HL-60/S4 treated with retinoic acid at 250 ng/mL for 4 days and 3 days (cell line): ENCODE results near the gene SLC29A3.
"Not testable (repeated sequence)": the region's sequence is repeated elsewhere in the genome, so short reads cannot be mapped to it uniquely, and the experiment has no call there.

Experiments
- in situ Hi-C: fragments of 300-500 bp; cut with MboI; formaldehyde crosslinking; loops from 2 replicates; pipeline ENCODE4 v1.7.0; 2022; ENCODE audit warnings: low sequenced_read_pairs

SLC29A3 gene

GRCh38 chr10:71319042-71319799, at the start of gene SLC29A3:
Gene SLC29A3, plus strand, starts transcription at chr10:71319259. Its CDS starts 51 bp downstream, at chr10:71319310.
- in situ Hi-C loops: loop anchor here (25.0 kb wide), 2 partner anchors 393 to 493 kb away; partner anchors contain the start of gene C10orf105

- in situ Hi-C loops: no loop called here
Measured at GRCh38 chr10:71269301-71270288, 49.5 kb upstream of the SLC29A3 start.

- in situ Hi-C loops: no loop called here
Measured at GRCh38 chr10:71270301-71271220, 48.5 kb upstream of the SLC29A3 start.

- in situ Hi-C loops: no loop called here
Measured at GRCh38 chr10:71271662-71272055, 47.4 kb upstream of the SLC29A3 start.

- in situ Hi-C loops: no loop called here
Measured at GRCh38 chr10:71272056-71272771, 46.8 kb upstream of the SLC29A3 start.

- in situ Hi-C loops: not testable (repeated sequence)
Measured at GRCh38 chr10:71272974-71273373, 46.1 kb upstream of the SLC29A3 start.

- in situ Hi-C loops: no loop called here
Measured at GRCh38 chr10:71273506-71273905, 45.6 kb upstream of the SLC29A3 start.

GRCh38 chr10:71274901-71275796, 43.9 kb upstream of the SLC29A3 start:
- in situ Hi-C loops: no loop called here

GRCh38 chr10:71276873-71277272, 42.2 kb upstream of the SLC29A3 start:
- in situ Hi-C loops: no loop called here

- in situ Hi-C loops: no loop called here
Measured at GRCh38 chr10:71277914-71278665, 41.0 kb upstream of the SLC29A3 start.

- in situ Hi-C loops: no loop called here
Measured at GRCh38 chr10:71278691-71279588, 40.1 kb upstream of the SLC29A3 start.

- in situ Hi-C loops: loop anchor here (10.0 kb wide), 1 partner anchor 375 kb away; no protein-coding TSS in a partner anchor
Measured at GRCh38 chr10:71279590-71280170, 39.4 kb upstream of the SLC29A3 start.

- in situ Hi-C loops: loop anchor here (10.0 kb wide), 1 partner anchor 375 kb away; no protein-coding TSS in a partner anchor
Measured at GRCh38 chr10:71280216-71280615, 38.8 kb upstream of the SLC29A3 start.

- in situ Hi-C loops: loop anchor here (10.0 kb wide), 1 partner anchor 376 kb away; no protein-coding TSS in a partner anchor
Measured at GRCh38 chr10:71280825-71281224, 38.2 kb upstream of the SLC29A3 start.

- in situ Hi-C loops: loop anchor here (10.0 kb wide), 1 partner anchor 377 kb away; no protein-coding TSS in a partner anchor
Measured at GRCh38 chr10:71281646-71282322, 37.3 kb upstream of the SLC29A3 start.

- in situ Hi-C loops: loop anchor here (10.0 kb wide), 1 partner anchor 378 kb away; no protein-coding TSS in a partner anchor
Measured at GRCh38 chr10:71282323-71282680, 36.8 kb upstream of the SLC29A3 start.
